Panc1 (cell line): ENCODE measurements around the gene NTRK3. TPM values are rescaled to one million over a fixed set of nuclear protein-coding genes. Genes with fewer than 3 reads are reported as not detected.

ENCODE experiments used
- ATAC-seq: fragments of 200-7000 bp; cut with Tn5 transposase; 2 replicates; pipeline ENCODE4 v1.9.1; 2020; ENCODE audit warnings: mild to moderate bottlenecking, moderate library complexity
- BruUV-seq: library from RNA; stranded (reverse); fragments of 400-500 nt; replicated peaks from 2 replicates; lab custom pipeline; 2021; lab: Mats Ljungman, UMichigan
- CTCF ChIA-PET: fragments of 300-600 bp; sonication (Branson Sonifier 250); formaldehyde crosslinking; loops from one replicate; lab custom pipeline; 2022; ENCODE audit warnings: antibody characterized with exemption; lab: Charles Lee
- POLR2A ChIA-PET: fragments of 300-600 bp; sonication (Branson Sonifier 250); formaldehyde crosslinking; loops from one replicate; lab custom pipeline; 2022; ENCODE audit warnings: antibody characterized with exemption; lab: Charles Lee
- DNase-seq: peaks from one replicate; pipeline ENCODE4 v3.0.0-alpha.2; 2010; ENCODE audit warnings: low read depth, low spot score
- H3K27ac ChIP-seq: 2 replicates; pipeline ENCODE4 v1.5.1; 2011; ENCODE audit warnings: mild to moderate bottlenecking, low read length, inconsistent platforms
- H3K27me3 ChIP-seq: fragments of 200-500 bp; sonication (Bioruptor generic); 2 replicates; pipeline ENCODE4 v1.6.0; 2014; ENCODE audit warnings: low read length, inconsistent platforms; ENCODE audit not compliant: control insufficient read depth, insufficient read depth
- H3K36me3 ChIP-seq: fragments of 200-500 bp; sonication (Bioruptor generic); 2 replicates; pipeline ENCODE4 v1.5.1; 2014; ENCODE audit warnings: inconsistent platforms, mild to moderate bottlenecking, low read length, moderate library complexity; ENCODE audit not compliant: control insufficient read depth, insufficient read depth
- H3K4me1 ChIP-seq: 2 replicates; pipeline ENCODE4 v1.5.1; 2011; ENCODE audit warnings: inconsistent platforms, mild to moderate bottlenecking, low read length, moderate library complexity; ENCODE audit not compliant: control insufficient read depth, insufficient read depth
- H3K4me3 ChIP-seq, 2 experiments: 2 replicates each; pipeline ENCODE4 v1.5.1; 2011 to 2012; ENCODE audit warnings: low read depth in 2 of 2, low read length in 2 of 2, mild to moderate bottlenecking in 2 of 2, inconsistent platforms in 1 of 2, moderate library complexity in 1 of 2
- H3K9me3 ChIP-seq: fragments of 200-500 bp; sonication (Bioruptor generic); 2 replicates; pipeline ENCODE4 v1.5.1; 2014; ENCODE audit warnings: low read depth, mild to moderate bottlenecking, inconsistent platforms, low read length, moderate library complexity; ENCODE audit not compliant: control insufficient read depth, insufficient read depth
- CTCF ChIP-seq: fragments of 450-650 bp; IDR thresholded peaks from 2 replicates; pipeline ENCODE4 v1.5.1; 2017; ENCODE audit warnings: mild to moderate bottlenecking
- POLR2AphosphoS5 ChIP-seq: IDR thresholded peaks from 2 replicates; pipeline ENCODE4 v1.6.1; 2012; ENCODE audit warnings: mild to moderate bottlenecking, low read depth, low read length, moderate library complexity
- REST ChIP-seq, 2 experiments: IDR thresholded peaks; 2 replicates each; pipeline ENCODE4 v1.6.1; 2011 to 2012; ENCODE audit warnings: low read depth in 2 of 2, control low read depth in 1 of 2, low read length in 1 of 2, mild to moderate bottlenecking in 1 of 2, moderate library complexity in 1 of 2; ENCODE audit not compliant: insufficient read depth in 1 of 2
- SIN3A ChIP-seq: IDR thresholded peaks from 2 replicates; pipeline ENCODE4 v1.6.1; 2012; ENCODE audit warnings: low read depth, mild to moderate bottlenecking, low read length, moderate library complexity, borderline replicate concordance; ENCODE audit not compliant: insufficient read depth
- TCF7L2 ChIP-seq: IDR thresholded peaks from 2 replicates; pipeline ENCODE4 v1.6.1; 2011; ENCODE audit warnings: mild to moderate bottlenecking, low read depth, low read length, inconsistent platforms
- in situ Hi-C: cut with HindIII; loops from 2 replicates; pipeline ENCODE4 v1.10.0; 2016; ENCODE audit warnings: low sequenced_read_pairs, low pct_unique_long_range_greater_than_20kb
- intact Hi-C: fragments of 100-400 bp; cut with micrococcal nuclease; formaldehyde crosslinking; loops from one replicate; pipeline ENCODE4 v1.10.0; 2022; ENCODE audit not compliant: unreplicated experiment
- total RNA-seq: library from RNA; stranded (reverse); gene quantifications from one replicate; pipeline ENCODE4 v1.2.1, GENCODE V29; 2021; ENCODE audit not compliant: unreplicated experiment

Gene NTRK3
- total RNA-seq, 1 experiment from 2014 or later = not detected

GRCh38 chr15:88060383-88060782, 196.2 kb downstream of the NTRK3 start:
- Histone ChIP-seq H3K27ac (no peak overlapping the region), H3K9me3 (no peaks in the 10 kb centered on the region), H3K4me1 (no peaks in the 10 kb centered on the region), H3K36me3 (no peaks in the 10 kb centered on the region), H3K27me3 (no peaks in the 10 kb centered on the region), H3K4me3 (no peak overlapping the region)
- TF ChIP-seq POLR2AphosphoS5 = no peak
- TF ChIP-seq SIN3A = no peak
- no peak for TF ChIP-seq REST (IDR thresholded peaks at IDR 0.05; ENCODE audit: insufficient read depth in 1 of 2, low read depth in 2 of 2, low read length in 1 of 2)
- TF ChIP-seq CTCF = no peak
- TF ChIP-seq TCF7L2 = no peak
- POLR2A ChIA-PET = no interaction called here
- BruUV-seq = no TSS peak
- CTCF ChIA-PET = interaction anchor here (0.7 kb wide), 1 partner anchor 1968 kb away, joined by 3 read pairs; no protein-coding TSS in a partner anchor
- DNase-seq (no peak), ATAC-seq (no peak)
- intact Hi-C loops (no loop called here), in situ Hi-C loops (no loop called here)

- BruUV-seq = no TSS peak
- CTCF ChIA-PET = no interaction called here
Observed at GRCh38 chr15:88057836-88058235, 198.7 kb downstream of the NTRK3 start.

More at GRCh38 chr15:88057836-88058235, 198.7 kb downstream of the NTRK3 start:
- Histone ChIP-seq H3K27ac (no peak overlapping the region), H3K36me3 (no peaks in the 10 kb centered on the region), H3K27me3 (no peaks in the 10 kb centered on the region; the same call in 1 of the 2 replicates), H3K4me3 (no peak overlapping the region), H3K4me1 (no peaks in the 10 kb centered on the region), H3K9me3 (no peaks in the 10 kb centered on the region)
- POLR2A ChIA-PET = no interaction called here
- in situ Hi-C loops (no loop called here), intact Hi-C loops (no loop called here)
- DNase-seq (no peak), ATAC-seq (no peak)
- TF ChIP-seq POLR2AphosphoS5 (no peak), TCF7L2 (no peak), REST (IDR thresholded peaks at IDR 0.05; ENCODE audit: insufficient read depth in 1 of 2, low read depth in 2 of 2, low read length in 1 of 2) (no peak), CTCF (no peak), SIN3A (no peak)
